Natural killer cell treated with Interleukin-12 subunit alpha and Interleukin-12 subunit beta and Interleukin-15 and Interleukin-18, amount 100 ng/mL, for 72 hours (primary cell): ENCODE data around the gene NIT1. TPM values are rescaled to one million over a fixed set of nuclear protein-coding genes. Genes with fewer than 3 reads are reported as not detected.

ENCODE experiments used
- ATAC-seq, 2 donors: fragments of 150-1000 bp; cut with Tn5 transposase in 1 of 2; sonication (Bioruptor Pico), chemical (Tn5 transposase) in 1 of 2; 2 replicates each; pipeline ENCODE4 v1.10.0; 2021
- DNase-seq: peaks from one replicate; pipeline ENCODE4 v3.0.0; 2022; ENCODE audit warnings: low spot score
- H3K27ac Mint-ChIP-seq, 2 donors: 1 replicate in 1 of 2; 2 replicates in 1 of 2; pipeline ENCODE4 v1.8.0; 2022; ENCODE audit warnings: mixed read lengths in 2 of 2, mild to moderate bottlenecking in 1 of 2, moderate library complexity in 1 of 2
- H3K27me3 Mint-ChIP-seq, 2 donors: 1 replicate in 1 of 2; 2 replicates in 1 of 2; pipeline ENCODE4 v1.8.0; 2022; ENCODE audit warnings: mixed read lengths in 2 of 2
- H3K36me3 Mint-ChIP-seq: one replicate; pipeline ENCODE4 v1.8.0; 2022; ENCODE audit warnings: mixed read lengths
- H3K4me1 Mint-ChIP-seq, 2 donors: 1 replicate in 1 of 2; 2 replicates in 1 of 2; pipeline ENCODE4 v1.8.0; 2022; ENCODE audit warnings: low read depth in 2 of 2, mixed read lengths in 2 of 2, mild to moderate bottlenecking in 1 of 2
- H3K4me3 Mint-ChIP-seq: one replicate; pipeline ENCODE4 v1.8.0; 2022; ENCODE audit warnings: mixed read lengths
- H3K9me3 Mint-ChIP-seq: 2 replicates; pipeline ENCODE4 v1.8.0; 2022; ENCODE audit warnings: mixed read lengths
- total RNA-seq, 2 donors: library from RNA; stranded (reverse); gene quantifications; one replicate each; pipeline ENCODE4 v1.2.3, GENCODE V29; 2022

The NIT1 gene, protein sequence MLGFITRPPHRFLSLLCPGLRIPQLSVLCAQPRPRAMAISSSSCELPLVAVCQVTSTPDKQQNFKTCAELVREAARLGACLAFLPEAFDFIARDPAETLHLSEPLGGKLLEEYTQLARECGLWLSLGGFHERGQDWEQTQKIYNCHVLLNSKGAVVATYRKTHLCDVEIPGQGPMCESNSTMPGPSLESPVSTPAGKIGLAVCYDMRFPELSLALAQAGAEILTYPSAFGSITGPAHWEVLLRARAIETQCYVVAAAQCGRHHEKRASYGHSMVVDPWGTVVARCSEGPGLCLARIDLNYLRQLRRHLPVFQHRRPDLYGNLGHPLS
- 10 to 100 TPM; 29.3 to 37.2 TPM for total RNA-seq

DNA sequence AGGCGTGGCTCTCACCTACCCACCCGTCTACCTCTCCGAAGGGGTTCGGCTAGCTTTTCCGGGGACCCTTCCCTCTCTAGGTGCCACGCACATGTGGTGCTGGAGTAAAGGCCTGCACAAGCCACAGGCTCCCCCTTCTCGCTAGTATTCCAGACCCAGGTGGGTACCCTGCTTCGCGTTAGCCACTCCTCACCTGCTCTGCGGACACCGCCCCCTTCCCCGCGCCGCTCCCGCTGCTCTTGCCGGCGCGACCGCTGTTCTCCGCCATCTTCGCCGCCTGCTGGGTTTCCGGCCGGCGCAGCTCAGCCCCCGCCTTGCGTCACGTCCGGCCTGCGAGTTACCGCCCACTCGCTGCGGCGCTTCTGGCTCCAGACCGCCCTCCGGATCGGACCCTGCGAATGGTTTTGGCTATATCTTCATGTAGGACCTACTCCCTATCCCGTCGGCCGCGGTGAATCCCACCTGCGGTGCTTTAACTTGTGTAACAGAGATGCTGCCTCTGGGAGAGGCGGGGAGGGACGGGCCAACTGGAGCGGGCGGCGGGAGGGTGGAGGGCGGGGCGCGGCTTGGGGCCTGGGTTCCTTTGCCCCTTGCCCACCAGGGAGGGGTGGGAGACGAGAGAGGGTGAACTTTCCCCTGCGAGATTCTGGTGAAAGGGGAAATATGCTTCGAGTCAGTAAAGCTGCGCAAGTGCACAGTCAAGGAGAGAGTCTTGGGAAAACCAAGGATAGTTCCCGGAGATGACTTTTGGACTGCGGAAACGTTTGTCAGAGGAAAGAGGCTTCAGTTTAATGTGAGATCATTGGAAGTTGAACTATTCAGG, at the start of gene NIT1, which contains the start of gene PFDN2:
NIT1 (plus strand) TSS at position 347 of the 823 bp plus-strand sequence; CDS start at position 419, 72 bp downstream.
PFDN2 (minus strand) TSS at position 279 of the 823 bp plus-strand sequence; CDS start at position 268, 11 bp downstream.
- Mint-ChIP-seq H3K4me1 (peaks cover 53 to 56% of the 10 kb centered on the region in 2 donors), H3K9me3 (no peaks in the 10 kb centered on the region), H3K4me3 (peak within 1 kb of the TSS; percentile 97), H3K27ac (peak within 1 kb of the TSS; percentile 89 to 90), H3K36me3 (peaks cover 26% of the 10 kb centered on the region), H3K27me3 (no peaks in the 10 kb centered on the region)
- DNase-seq: peak; percentile 90
- peak; percentile 91 to 94 for ATAC-seq

DNA sequence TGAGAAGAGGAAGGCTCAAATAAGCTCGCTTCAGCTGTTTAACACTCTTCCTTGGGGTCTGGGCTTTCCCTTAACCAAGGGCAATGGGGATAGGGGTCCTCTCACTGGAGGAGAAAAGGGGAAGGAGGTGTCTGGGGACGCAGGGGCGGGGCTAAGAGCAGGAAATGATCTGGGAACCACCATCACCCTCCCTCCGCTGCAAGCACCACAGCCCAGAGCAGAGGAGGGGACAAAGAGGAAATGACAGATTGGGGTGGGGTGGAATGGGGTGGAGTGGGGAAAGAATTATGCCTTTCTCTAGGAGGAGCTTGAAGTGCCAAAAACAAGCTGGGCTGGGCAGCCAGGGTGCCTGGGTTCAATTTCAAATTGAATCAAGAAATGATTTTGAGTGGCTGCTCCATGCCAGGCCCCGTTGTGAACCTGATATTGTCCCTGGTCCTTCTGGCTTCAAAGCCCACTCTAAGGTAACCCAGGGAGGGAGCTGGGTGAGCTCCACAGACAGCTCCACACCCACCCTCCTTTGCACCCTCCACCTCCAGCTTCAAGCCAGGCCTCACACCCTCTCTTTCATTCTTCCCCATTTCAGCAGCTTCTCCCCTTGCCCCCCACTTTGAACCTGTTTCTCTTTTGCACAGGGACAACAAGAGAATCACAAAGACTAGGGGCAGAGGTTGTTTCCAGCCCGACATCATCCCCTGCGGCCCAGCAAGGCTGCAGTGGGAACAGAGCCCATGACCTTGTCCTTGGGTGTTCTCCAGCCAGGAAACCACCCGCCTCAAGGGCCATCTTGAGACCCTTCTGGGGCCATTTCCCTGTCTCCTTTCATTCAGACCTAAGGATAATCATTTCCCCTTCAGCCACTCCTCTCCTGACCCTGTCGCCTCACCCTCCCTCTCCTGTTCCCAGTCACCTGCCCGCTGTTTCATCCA, 49.3 kb upstream of the NIT1 start:
- peak overlapping the region; percentile 84 to 91 for H3K27ac Mint-ChIP-seq
- ATAC-seq (peak; percentile 81 to 87), DNase-seq (peak; percentile 90)
- H3K4me1 Mint-ChIP-seq: peaks cover 63 to 65% of the 10 kb centered on the region in 2 donors
- H3K27me3 Mint-ChIP-seq: no peaks in the 10 kb centered on the region
- peak overlapping the region; percentile 95 for H3K4me3 Mint-ChIP-seq
- no peaks in the 10 kb centered on the region for H3K9me3 Mint-ChIP-seq
- H3K36me3 Mint-ChIP-seq: peaks cover 19% of the 10 kb centered on the region

DNA sequence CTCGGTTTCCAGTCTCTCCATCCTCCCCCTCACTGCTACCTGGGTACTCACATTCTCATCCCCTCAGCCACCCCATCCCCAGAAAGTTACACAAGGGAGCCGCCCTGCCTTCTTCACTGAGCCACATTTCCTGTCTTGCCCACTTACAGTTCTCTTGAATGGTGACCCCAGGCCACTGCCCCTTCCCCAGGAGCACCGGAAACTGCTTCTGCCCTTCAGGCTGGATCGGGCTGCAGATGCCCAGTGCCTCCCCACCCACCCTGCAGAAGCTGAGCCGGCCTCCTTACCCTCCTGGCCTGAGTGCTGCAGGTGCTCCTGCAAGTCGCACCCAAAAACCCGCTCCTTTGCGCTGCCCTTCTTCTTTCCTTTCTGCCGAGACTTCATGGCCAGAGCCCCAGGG, 48.7 kb upstream of the NIT1 start:
- DNase-seq: no peak

DNA sequence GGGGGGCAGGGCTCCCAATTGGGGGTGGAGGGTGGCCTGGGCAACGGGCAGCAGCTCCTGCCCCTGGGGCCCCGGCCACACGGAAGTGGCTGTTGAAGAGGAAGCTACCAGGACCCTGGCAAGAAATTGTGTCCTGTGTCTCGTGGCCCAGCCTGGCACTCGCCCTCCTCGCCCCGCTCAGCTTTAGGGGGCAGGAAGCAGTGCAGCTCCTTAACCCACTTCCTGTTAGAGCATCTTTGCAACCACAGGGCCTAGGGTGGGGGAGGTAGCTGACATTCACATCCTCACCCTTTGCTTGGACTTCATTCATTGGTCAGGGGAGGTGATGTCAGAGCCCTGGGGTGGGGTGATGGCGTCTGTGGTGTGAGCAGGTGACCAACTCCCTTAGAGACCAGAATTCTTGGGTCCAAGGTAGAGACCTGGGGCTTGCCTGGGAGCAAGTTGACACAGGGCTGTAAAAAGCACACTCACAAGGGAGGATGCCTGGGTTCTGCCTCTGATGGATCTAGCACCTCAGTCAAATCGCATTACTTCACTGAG, 48.1 kb upstream of the NIT1 start, which contains the start of gene ARHGAP30:
ARHGAP30 (minus strand) TSS at position 161 of the 540 bp plus-strand sequence. CDS start 267 bp downstream, outside the sequence.
- H3K9me3 Mint-ChIP-seq: no peaks in the 10 kb centered on the region
- H3K27me3 Mint-ChIP-seq: no peaks in the 10 kb centered on the region
- peak; percentile 92 for ATAC-seq
- H3K4me1 Mint-ChIP-seq: peaks cover 56 to 59% of the 10 kb centered on the region in 2 donors
- peaks cover 9% of the 10 kb centered on the region for H3K36me3 Mint-ChIP-seq
- H3K27ac Mint-ChIP-seq: peak within 1 kb of the TSS; percentile 84 to 91
- DNase-seq: peak; percentile 95
- H3K4me3 Mint-ChIP-seq: peak within 1 kb of the TSS; percentile 95

More for the DNA sequence above, 48.7 kb upstream of the NIT1 start:
- H3K4me1 Mint-ChIP-seq: peaks cover 57 to 61% of the 10 kb centered on the region in 2 donors
- no peaks in the 10 kb centered on the region for H3K9me3 Mint-ChIP-seq
- H3K36me3 Mint-ChIP-seq: peaks cover 15% of the 10 kb centered on the region
- H3K4me3 Mint-ChIP-seq: peak overlapping the region; percentile 95
- H3K27me3 Mint-ChIP-seq: no peaks in the 10 kb centered on the region
- ATAC-seq: peak; percentile 0 to 11
- H3K27ac Mint-ChIP-seq: peak overlapping the region; percentile 84 to 91

DNA sequence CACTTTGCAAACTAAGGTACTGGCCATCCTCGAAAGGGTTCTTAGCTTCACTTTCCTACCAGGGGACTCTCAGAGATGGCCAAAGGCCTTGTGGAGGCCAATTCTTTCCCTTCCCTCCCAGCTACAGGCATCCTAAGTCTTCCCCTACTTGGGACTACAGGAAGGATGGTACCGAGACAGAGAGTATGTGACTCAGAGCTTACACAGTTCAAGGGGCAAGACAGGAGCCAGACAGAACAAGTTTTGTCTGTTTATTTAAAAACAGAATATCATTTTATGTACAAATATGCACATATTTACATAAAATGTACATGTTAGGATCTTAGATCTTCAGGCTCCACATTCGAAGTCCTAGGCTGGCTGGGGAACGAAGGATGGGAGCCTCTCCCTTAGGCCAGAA, 47.1 kb upstream of the NIT1 start:
- no peak for DNase-seq
- H3K27me3 Mint-ChIP-seq: no peaks in the 10 kb centered on the region
- no peak for ATAC-seq
- no peaks in the 10 kb centered on the region for H3K9me3 Mint-ChIP-seq
- H3K27ac Mint-ChIP-seq: peak overlapping the region; percentile 84 to 91
- H3K4me3 Mint-ChIP-seq: peak overlapping the region; percentile 95
- peaks cover 58% of the 10 kb centered on the region in 2 donors for H3K4me1 Mint-ChIP-seq
- peaks cover 9% of the 10 kb centered on the region for H3K36me3 Mint-ChIP-seq

DNA sequence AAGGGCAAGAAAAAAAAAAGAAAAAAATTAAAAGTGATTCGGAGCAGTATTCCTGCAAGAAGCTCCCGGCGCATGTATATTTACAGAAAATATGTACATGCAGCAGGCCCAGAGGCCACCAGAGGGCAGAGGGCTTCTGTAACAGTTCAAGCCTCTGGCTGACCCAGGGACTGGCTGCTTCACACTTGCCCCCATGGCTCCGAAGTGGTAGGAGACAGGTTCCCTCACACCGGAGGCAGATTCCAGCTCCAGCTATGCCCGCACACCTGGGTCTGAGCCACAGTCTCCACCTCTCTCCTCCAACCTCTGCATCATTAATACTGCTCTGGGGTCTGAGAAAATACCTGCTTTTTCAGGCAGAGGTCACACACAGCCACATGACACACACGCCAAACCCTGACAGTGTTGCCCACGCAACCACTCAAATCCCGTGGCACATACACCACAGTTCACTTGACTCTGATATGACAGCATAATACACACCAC, 46.0 kb upstream of the NIT1 start:
- no peaks in the 10 kb centered on the region for H3K9me3 Mint-ChIP-seq
- H3K27me3 Mint-ChIP-seq: no peaks in the 10 kb centered on the region
- no peak for ATAC-seq
- peak overlapping the region; percentile 84 to 91 for H3K27ac Mint-ChIP-seq
- peaks cover 3% of the 10 kb centered on the region for H3K36me3 Mint-ChIP-seq
- peaks cover 49 to 53% of the 10 kb centered on the region in 2 donors for H3K4me1 Mint-ChIP-seq
- peak overlapping the region; percentile 70 for H3K4me3 Mint-ChIP-seq
- no peak for DNase-seq

DNA sequence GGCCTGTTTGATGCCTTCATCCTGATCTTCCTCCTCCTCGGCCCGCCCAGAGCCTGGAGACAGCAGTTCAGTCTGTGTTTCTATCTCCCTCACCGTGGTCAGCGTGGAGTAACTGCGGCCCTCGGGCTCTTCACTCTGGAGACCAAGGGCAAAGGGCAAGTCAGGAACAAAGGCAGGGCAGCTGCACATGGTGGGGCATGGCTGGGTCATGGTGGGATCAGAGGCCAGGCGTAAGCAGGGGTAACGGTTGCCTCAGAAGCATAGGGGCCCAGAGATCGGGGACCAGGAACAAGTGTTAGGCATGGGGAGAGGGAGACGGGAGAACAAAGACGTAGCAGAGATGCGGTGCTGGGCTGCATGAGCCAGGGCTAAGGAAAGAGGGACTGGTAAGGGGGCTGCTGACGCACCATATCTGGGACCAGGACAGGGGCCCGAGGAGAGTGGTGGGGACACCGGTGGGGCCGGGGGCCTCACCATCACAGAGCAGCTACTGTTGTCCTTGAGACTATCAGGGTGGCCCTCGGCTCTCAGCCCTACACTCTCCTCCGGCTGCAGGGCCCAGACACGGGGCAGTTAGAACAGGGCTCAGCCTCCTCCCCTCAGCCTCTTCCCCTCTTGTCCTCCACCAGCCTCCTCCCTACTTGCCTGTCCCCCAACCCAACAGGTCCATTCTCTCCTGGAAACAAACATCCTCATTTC, 45.0 kb upstream of the NIT1 start:
- no peak overlapping the region for H3K4me3 Mint-ChIP-seq
- no peaks in the 10 kb centered on the region for H3K36me3 Mint-ChIP-seq
- H3K9me3 Mint-ChIP-seq: no peaks in the 10 kb centered on the region
- ATAC-seq (no peak), DNase-seq (no peak)
- H3K4me1 Mint-ChIP-seq: peaks cover 39 to 44% of the 10 kb centered on the region in 2 donors
- peak overlapping the region; percentile 56 to 84 for H3K27ac Mint-ChIP-seq
- no peaks in the 10 kb centered on the region for H3K27me3 Mint-ChIP-seq

DNA sequence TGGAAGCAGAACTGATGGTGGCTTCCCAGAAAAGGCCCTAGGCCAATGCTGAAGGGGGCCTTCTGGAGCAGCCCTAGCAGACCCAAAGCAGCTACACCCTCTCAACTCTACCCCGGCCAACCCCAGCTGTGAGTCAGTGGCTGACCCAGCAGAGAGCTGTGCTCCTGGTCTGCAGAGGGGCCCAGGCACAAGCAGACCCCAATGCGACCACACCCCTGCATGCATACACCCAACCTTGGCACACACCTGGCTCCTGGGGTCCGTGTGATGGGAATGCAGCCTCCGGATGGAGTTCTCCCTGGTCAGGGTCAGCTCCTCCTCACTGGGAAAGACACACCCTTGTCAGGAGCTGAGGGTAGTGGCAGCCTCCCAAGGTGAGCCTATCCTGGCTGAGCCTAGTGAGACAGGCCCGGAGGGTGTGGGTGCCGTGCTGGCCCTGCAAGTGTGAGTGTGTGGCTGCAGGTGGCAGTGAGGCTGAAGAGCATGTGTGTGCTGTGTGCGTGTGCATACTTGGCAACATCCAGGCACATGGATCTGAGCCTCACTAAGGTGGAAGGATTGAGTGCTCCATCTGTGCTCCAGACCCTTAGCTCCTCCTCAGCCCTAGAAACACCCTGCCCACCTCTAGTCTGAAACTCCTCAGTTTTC, 44.3 kb upstream of the NIT1 start:
- no peak for ATAC-seq
- no peaks in the 10 kb centered on the region for H3K36me3 Mint-ChIP-seq

DNA sequence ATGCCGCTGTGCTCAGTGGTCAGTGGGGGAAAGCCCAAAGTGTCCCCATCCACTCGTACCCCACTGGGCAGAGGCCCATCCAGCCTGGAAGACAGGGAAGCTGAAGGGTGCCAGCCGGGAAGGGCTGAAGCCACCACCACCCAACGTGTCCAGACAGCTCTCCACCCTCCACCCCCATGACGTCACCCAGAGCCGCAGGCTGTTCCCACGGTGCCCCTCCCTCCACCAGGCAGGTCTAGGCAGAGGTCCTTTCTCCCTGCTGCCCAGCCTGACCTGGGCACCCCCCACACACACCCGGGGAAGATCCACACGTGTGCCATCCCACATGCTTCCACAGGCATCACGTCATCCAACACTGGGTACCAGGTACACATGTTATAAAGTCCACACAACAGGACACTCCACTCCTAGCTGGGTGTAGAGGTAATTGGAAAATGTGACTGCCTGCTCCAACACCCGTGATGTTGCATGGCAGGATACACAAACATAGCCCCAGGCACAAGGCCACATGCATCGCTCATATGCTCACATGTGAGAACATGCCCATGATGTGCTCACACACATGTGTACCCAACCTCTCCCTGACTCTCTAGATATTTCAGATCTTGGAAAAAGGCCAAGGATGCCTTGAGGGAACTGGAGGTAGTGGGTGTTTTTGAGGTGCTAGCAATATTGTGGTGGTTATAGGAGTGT, 43.1 kb upstream of the NIT1 start:
- H3K4me1 Mint-ChIP-seq: peaks cover 28% of the 10 kb centered on the region in 2 donors
- H3K9me3 Mint-ChIP-seq: no peaks in the 10 kb centered on the region
- H3K27ac Mint-ChIP-seq: peak overlapping the region in 1 of 2 donors; percentile 17
- no peaks in the 10 kb centered on the region for H3K36me3 Mint-ChIP-seq
- ATAC-seq: no peak
- no peaks in the 10 kb centered on the region for H3K27me3 Mint-ChIP-seq
- H3K4me3 Mint-ChIP-seq: no peak overlapping the region
- DNase-seq: no peak

More for the DNA sequence above, 44.3 kb upstream of the NIT1 start:
- Mint-ChIP-seq H3K4me1 (peaks cover 32 to 37% of the 10 kb centered on the region in 2 donors), H3K27me3 (no peaks in the 10 kb centered on the region), H3K4me3 (no peak overlapping the region), H3K27ac (peak overlapping the region in 1 of 2 donors; percentile 17), H3K9me3 (no peaks in the 10 kb centered on the region)
- no peak for DNase-seq

DNA sequence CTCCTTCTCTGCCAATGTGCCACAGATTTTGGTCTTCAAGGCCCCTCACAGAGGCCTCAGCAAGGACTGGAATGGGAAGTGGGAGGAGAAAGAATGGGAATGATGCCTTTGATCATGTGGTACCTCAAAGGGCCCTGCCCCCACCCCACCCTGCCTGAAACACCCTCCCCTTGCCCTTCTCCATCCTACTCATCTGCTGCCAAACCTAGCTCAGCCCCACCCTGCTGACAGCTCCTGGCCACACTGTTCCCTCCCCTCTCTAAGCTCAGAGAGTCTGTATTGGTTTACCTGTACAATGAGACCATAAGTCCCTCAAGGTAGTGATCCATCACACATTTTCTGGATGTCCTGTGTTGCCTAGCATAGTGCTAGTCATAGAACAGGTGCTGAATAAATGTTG, 41.5 kb upstream of the NIT1 start:
- ATAC-seq (no peak), DNase-seq (no peak)
- Mint-ChIP-seq H3K27ac (no peak overlapping the region), H3K9me3 (no peaks in the 10 kb centered on the region), H3K4me1 (peaks cover 13 to 21% of the 10 kb centered on the region in 2 donors), H3K36me3 (no peaks in the 10 kb centered on the region), H3K27me3 (no peaks in the 10 kb centered on the region), H3K4me3 (no peak overlapping the region)

DNA sequence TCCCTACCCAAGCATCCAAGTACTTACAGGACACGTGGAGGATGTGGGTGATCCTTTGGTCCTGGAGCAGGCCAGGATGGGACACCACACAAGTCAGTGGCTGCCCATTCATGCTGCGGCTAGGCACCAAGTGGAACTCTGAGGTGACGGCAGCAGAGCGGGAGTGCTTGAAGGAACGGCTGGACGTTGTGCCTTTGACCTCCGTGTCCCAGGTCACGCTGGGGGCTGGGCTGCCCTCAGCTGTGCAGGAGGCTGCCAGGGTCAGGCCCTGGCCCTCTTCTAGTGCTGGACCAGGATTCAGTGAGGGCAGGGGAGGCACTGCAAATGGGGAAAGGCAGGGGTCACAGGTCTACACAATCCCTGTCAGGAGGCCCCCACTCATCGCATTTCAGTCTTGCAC, 40.5 kb upstream of the NIT1 start:
- no peak for DNase-seq
- H3K36me3 Mint-ChIP-seq: no peaks in the 10 kb centered on the region
- peaks cover 5 to 15% of the 10 kb centered on the region in 2 donors for H3K4me1 Mint-ChIP-seq
- ATAC-seq: no peak
- no peak overlapping the region for H3K4me3 Mint-ChIP-seq
- H3K27ac Mint-ChIP-seq: no peak overlapping the region
- H3K9me3 Mint-ChIP-seq: no peaks in the 10 kb centered on the region
- no peaks in the 10 kb centered on the region for H3K27me3 Mint-ChIP-seq
